ENCODE measurements around the gene IRAK3. TPM values are rescaled to one million over a fixed set of nuclear protein-coding genes. Genes with fewer than 3 reads are reported as not detected.

The IRAK3 gene
- total RNA-seq, 1 experiment from 2014 or later = 0.07 TPM

- POLR2A ChIA-PET (ENCODE audit: unreplicated experiment) = no interaction called here
- no peaks in the 10 kb centered on the region for H3K9me3 ChIP-seq (ENCODE audit: insufficient read depth, low read depth)
- H3K9me2 ChIP-seq (ENCODE audit: insufficient read depth) = no peaks in the 10 kb centered on the region
- no peak for TF ChIP-seq CTCF (conservative IDR thresholded peaks at IDR 0.05)
- TF ChIP-seq EZH2 (IDR thresholded peaks at IDR 0.05; ENCODE audit: low read depth) = no peak
- no peak overlapping the region for H3K4me3 ChIP-seq
- H3K27ac ChIP-seq = no peak overlapping the region
- no peaks in the 10 kb centered on the region for H3K36me3 ChIP-seq (ENCODE audit: low read depth)
- no peaks in the 10 kb centered on the region for H3K27me3 ChIP-seq (ENCODE audit: insufficient read depth, low read depth)
- H3F3A ChIP-seq (ENCODE audit: insufficient read depth, low read depth) = no peaks in the 10 kb centered on the region
- no peak overlapping the region for H3K4me2 ChIP-seq
- H4K20me1 ChIP-seq (ENCODE audit: insufficient read depth) = no peaks in the 10 kb centered on the region
- no peaks in the 10 kb centered on the region for H3K79me2 ChIP-seq (ENCODE audit: low read depth)
- intact Hi-C loops (cut with micrococcal nuclease; ENCODE audit: unreplicated experiment) = no loop called here
- H2AFZ ChIP-seq = no peak overlapping the region
- DNase-seq = no peak
- H3K4me1 ChIP-seq (replicated peaks; ENCODE audit: insufficient read depth) = no peaks in the 10 kb centered on the region
- CTCF ChIA-PET = no interaction called here
- BruUV-seq (replicated peaks) = no TSS peak
These were observed 91.5 kb downstream of the IRAK3 start for GRCh38 chr12:66280561-66280960.

- no peaks in the 10 kb centered on the region for H3K9me2 ChIP-seq (ENCODE audit: insufficient read depth)
- no peak overlapping the region for H3K4me3 ChIP-seq
- no peak for DNase-seq
- CTCF ChIA-PET = no interaction called here
- no TSS peak for BruUV-seq (replicated peaks)
- H3K27me3 ChIP-seq (ENCODE audit: insufficient read depth, low read depth) = no peaks in the 10 kb centered on the region
- no peaks in the 10 kb centered on the region for H3K9me3 ChIP-seq (ENCODE audit: insufficient read depth, low read depth)
- intact Hi-C loops (cut with micrococcal nuclease; ENCODE audit: unreplicated experiment) = no loop called here
- POLR2A ChIA-PET (ENCODE audit: unreplicated experiment) = no interaction called here
- H3F3A ChIP-seq (ENCODE audit: insufficient read depth, low read depth) = no peaks in the 10 kb centered on the region
- H3K79me2 ChIP-seq (ENCODE audit: low read depth) = no peaks in the 10 kb centered on the region
- no peaks in the 10 kb centered on the region for H3K36me3 ChIP-seq (ENCODE audit: low read depth)
- no peak overlapping the region for H2AFZ ChIP-seq
- TF ChIP-seq EZH2 (IDR thresholded peaks at IDR 0.05; ENCODE audit: low read depth) (no peak), CTCF (conservative IDR thresholded peaks at IDR 0.05) (no peak)
- no peak overlapping the region for H3K4me2 ChIP-seq
- H4K20me1 ChIP-seq (ENCODE audit: insufficient read depth) = no peaks in the 10 kb centered on the region
- no peaks in the 10 kb centered on the region for H3K4me1 ChIP-seq (replicated peaks; ENCODE audit: insufficient read depth)
- H3K27ac ChIP-seq = no peak overlapping the region
These were observed 93.2 kb downstream of the IRAK3 start for GRCh38 chr12:66282244-66282643.

- intact Hi-C loops (cut with micrococcal nuclease; ENCODE audit: unreplicated experiment) = no loop called here
These were observed 98.3 kb downstream of the IRAK3 start for GRCh38 chr12:66287275-66287674.

More at GRCh38 chr12:66287275-66287674, 98.3 kb downstream of the IRAK3 start:
- H2AFZ ChIP-seq = no peak overlapping the region
- H3K9me3 ChIP-seq (ENCODE audit: insufficient read depth, low read depth) = no peaks in the 10 kb centered on the region
- CTCF ChIA-PET = no interaction called here
- DNase-seq = no peak
- no peak overlapping the region for H3K4me3 ChIP-seq
- H3K27ac ChIP-seq = no peak overlapping the region
- BruUV-seq (replicated peaks) = no TSS peak
- no peak overlapping the region for H3K4me2 ChIP-seq
- H3K4me1 ChIP-seq (replicated peaks; ENCODE audit: insufficient read depth) = no peaks in the 10 kb centered on the region
- H4K20me1 ChIP-seq (ENCODE audit: insufficient read depth) = no peaks in the 10 kb centered on the region
- H3K36me3 ChIP-seq (ENCODE audit: low read depth) = no peaks in the 10 kb centered on the region
- POLR2A ChIA-PET (ENCODE audit: unreplicated experiment) = no interaction called here
- no peaks in the 10 kb centered on the region for H3F3A ChIP-seq (ENCODE audit: insufficient read depth, low read depth)
- H3K79me2 ChIP-seq (ENCODE audit: low read depth) = no peaks in the 10 kb centered on the region
- TF ChIP-seq EZH2 (IDR thresholded peaks at IDR 0.05; ENCODE audit: low read depth) (no peak), CTCF (conservative IDR thresholded peaks at IDR 0.05) (no peak)
- H3K27me3 ChIP-seq (ENCODE audit: insufficient read depth, low read depth) = no peaks in the 10 kb centered on the region
- H3K9me2 ChIP-seq (ENCODE audit: insufficient read depth) = no peaks in the 10 kb centered on the region
